Endothelial cell of umbilical vein (primary cell): ENCODE measurements around the gene C2orf74. TPM values are rescaled to one million over a fixed set of nuclear protein-coding genes. Genes with fewer than 3 reads are reported as not detected.
"Not testable (repeated sequence)": the region's sequence is repeated elsewhere in the genome, so short reads cannot be mapped to it uniquely, and the experiment has no call there.

Experiments
- BruUV-seq: library from RNA; stranded (reverse); fragments of 400-500 nt; replicated peaks from 2 replicates; lab custom pipeline; 2021; lab: Mats Ljungman, UMichigan
- CTCF ChIA-PET: fragments of 300-600, 350-600 bp; sonication (Branson Sonifier 250); formaldehyde crosslinking; loops from one replicate; lab custom pipeline; 2021; ENCODE audit warnings: antibody characterized with exemption, inconsistent platforms; lab: Charles Lee
- POLR2A ChIA-PET: fragments of 300-600, 350-600 bp; sonication (Branson Sonifier 250); formaldehyde crosslinking; loops from one replicate; lab custom pipeline; 2021; ENCODE audit warnings: antibody characterized with exemption, inconsistent platforms; lab: Charles Lee
- DNase-seq: peaks from one replicate; pipeline ENCODE4 v3.0.0-alpha.2; 2011; ENCODE audit warnings: low read depth, low spot score
- FAIRE-seq: peaks from 2 replicates; lab custom pipeline; 2011; peaks lifted over from hg19 to GRCh38; lab: Jason Lieb, UNC
- H2AFZ ChIP-seq: 2 replicates; pipeline ENCODE4 v1.6.0; 2012; ENCODE audit warnings: low read depth, low read length, control low read depth, inconsistent platforms
- H3K27ac ChIP-seq: 2 replicates; pipeline ENCODE4 v1.5.1; 2011; ENCODE audit warnings: low read depth, mild to moderate bottlenecking, control low read depth, low read length, moderate library complexity; ENCODE audit not compliant: insufficient read depth
- H3K27me3 ChIP-seq, 2 experiments: 2 replicates each; pipeline versions ENCODE4 v1.6.0 to v1.6.1; 2011; ENCODE audit warnings: low read length in 2 of 2, mixed read lengths in 1 of 2; ENCODE audit not compliant: control insufficient read depth in 2 of 2, insufficient read depth in 2 of 2
- H3K36me3 ChIP-seq, 2 experiments: 2 replicates in 1 of 2; 3 replicates in 1 of 2; pipeline ENCODE4 v1.5.1; 2011; ENCODE audit warnings: low read length in 2 of 2, mild to moderate bottlenecking in 1 of 2, moderate library complexity in 1 of 2; ENCODE audit not compliant: control insufficient read depth in 2 of 2, insufficient read depth in 2 of 2; ENCODE audit errors: extremely low read depth in 1 of 2
- H3K4me1 ChIP-seq: 3 replicates; pipeline ENCODE4 v1.5.1; 2011; ENCODE audit warnings: mild to moderate bottlenecking, low read length; ENCODE audit not compliant: control insufficient read depth, insufficient read depth; ENCODE audit errors: extremely low read depth
- H3K4me2 ChIP-seq: 2 replicates; pipeline ENCODE4 v1.6.1; 2011; ENCODE audit warnings: low read length, control low read depth, mixed read lengths; ENCODE audit not compliant: insufficient read depth
- H3K4me3 ChIP-seq, 3 experiments: fragments of 200-600 bp in 1 of 3; sonication (generic), shearing (Covaris generic) in 1 of 3; replicated peaks in 1 of 3; 2 replicates each; pipeline ENCODE4 v1.5.1; 2011 to 2016; ENCODE audit warnings: control low read depth in 3 of 3, low read length in 3 of 3, mild to moderate bottlenecking in 2 of 3, inconsistent platforms in 1 of 3, low read depth in 1 of 3, moderate library complexity in 1 of 3; ENCODE audit not compliant: insufficient read depth in 1 of 3
- H3K79me2 ChIP-seq: 2 replicates; pipeline ENCODE4 v1.6.0; 2012; ENCODE audit warnings: low read length, inconsistent platforms; ENCODE audit not compliant: control insufficient read depth, insufficient read depth
- H3K9ac ChIP-seq: replicated peaks from 2 replicates; pipeline ENCODE3; 2011; ENCODE audit warnings: low read length, control low read depth; ENCODE audit not compliant: insufficient read depth; ENCODE audit errors: extremely low read depth
- H3K9me1 ChIP-seq: replicated peaks from 3 replicates; pipeline ENCODE4 v1.6.0; 2011; ENCODE audit warnings: mild to moderate bottlenecking, low read length; ENCODE audit not compliant: control insufficient read depth, insufficient read depth; ENCODE audit errors: extremely low read depth
- H3K9me3 ChIP-seq: replicated peaks from 2 replicates; pipeline ENCODE4 v1.5.1; 2012; ENCODE audit warnings: low read length, inconsistent platforms; ENCODE audit not compliant: control insufficient read depth, insufficient read depth
- H4K20me1 ChIP-seq: replicated peaks from 2 replicates; pipeline ENCODE3; 2011; ENCODE audit warnings: mild to moderate bottlenecking, low read length; ENCODE audit not compliant: control insufficient read depth, insufficient read depth; ENCODE audit errors: extremely low read depth
- CTCF ChIP-seq, 2 donors: IDR thresholded peaks; 1 replicate in 1 of 2; 2 replicates in 1 of 2; pipeline ENCODE4 v1.5.1; 2011; ENCODE audit warnings: low read length in 2 of 2, mild to moderate bottlenecking in 2 of 2, moderate library complexity in 2 of 2, control low read depth in 1 of 2, inconsistent platforms in 1 of 2, low read depth in 1 of 2; ENCODE audit not compliant: insufficient read depth in 1 of 2; ENCODE audit errors: extremely low read depth in 1 of 2
- EZH2 ChIP-seq: IDR thresholded peaks from 2 replicates; pipeline ENCODE4 v1.6.1; 2012; ENCODE audit warnings: borderline replicate concordance, low read depth, mild to moderate bottlenecking, moderate library complexity, low read length, inconsistent platforms; ENCODE audit not compliant: severe bottlenecking
- FOS ChIP-seq: IDR thresholded peaks from 2 replicates; pipeline ENCODE4 v1.6.1; 2011; ENCODE audit warnings: mild to moderate bottlenecking, low read length, moderate library complexity, borderline replicate concordance; ENCODE audit not compliant: insufficient read depth
- GATA2 ChIP-seq: IDR thresholded peaks from 2 replicates; pipeline ENCODE4 v1.7.0; 2011; ENCODE audit warnings: low read depth, mild to moderate bottlenecking, moderate library complexity, mixed read lengths, low read length; ENCODE audit not compliant: insufficient read length, insufficient read depth
- JUN ChIP-seq: IDR thresholded peaks from 2 replicates; pipeline ENCODE4 v1.6.1; 2011; ENCODE audit warnings: borderline replicate concordance, low read depth; ENCODE audit not compliant: insufficient read length, insufficient read depth
- MAX ChIP-seq: IDR thresholded peaks from 2 replicates; pipeline ENCODE4 v1.6.1; 2011; ENCODE audit not compliant: insufficient read depth, insufficient read length
- MYC ChIP-seq: IDR thresholded peaks from one replicate; pipeline ENCODE4 v1.6.1; 2011; ENCODE audit warnings: mild to moderate bottlenecking, low read depth, low read length
- POLR2A ChIP-seq: IDR thresholded peaks from 2 replicates; pipeline ENCODE4 v1.6.1; 2012; ENCODE audit warnings: low read depth, mild to moderate bottlenecking, control low read depth, low read length
- POLR2AphosphoS5 ChIP-seq: IDR thresholded peaks from 2 replicates; pipeline ENCODE4 v1.6.1; 2012; ENCODE audit warnings: low read depth, mild to moderate bottlenecking, control low read depth, low read length, moderate library complexity; ENCODE audit not compliant: insufficient read depth
- dilution Hi-C: fragments of 300-500 bp; cut with MboI; formaldehyde crosslinking; loops from one replicate; pipeline ENCODE4 v1.15.0; 2019; ENCODE audit warnings: low sequenced_read_pairs; ENCODE audit not compliant: extremely low pct_ligation_motif_present
- intact Hi-C: fragments of 100-400 bp; cut with micrococcal nuclease; formaldehyde crosslinking; loops from one replicate; pipeline ENCODE4 v1.10.0; 2022
- polyA plus RNA-seq, 4 experiments: library from polyadenylated mRNA; depleted of rRNA in 3 of 4; stranded (reverse) in 3 of 4; unstranded in 1 of 4; fragments of >200 nt; gene quantifications; 2 replicates each; pipeline versions ENCODE4 v1.2.1 to v1.2.3, GENCODE V29; 2011 to 2012; ENCODE audit warnings: missing spikeins in 1 of 4
- total RNA-seq: library from RNA; stranded (reverse); gene quantifications from 2 replicates; pipeline ENCODE4 v1.2.3, GENCODE V29; 2021

The C2orf74 gene
- total and polyA plus RNA-seq, 2 donors (not counting 3 experiments of a cell fraction or from before 2014, with no cell fraction given): 4.1 to 5.6 TPM

DNA sequence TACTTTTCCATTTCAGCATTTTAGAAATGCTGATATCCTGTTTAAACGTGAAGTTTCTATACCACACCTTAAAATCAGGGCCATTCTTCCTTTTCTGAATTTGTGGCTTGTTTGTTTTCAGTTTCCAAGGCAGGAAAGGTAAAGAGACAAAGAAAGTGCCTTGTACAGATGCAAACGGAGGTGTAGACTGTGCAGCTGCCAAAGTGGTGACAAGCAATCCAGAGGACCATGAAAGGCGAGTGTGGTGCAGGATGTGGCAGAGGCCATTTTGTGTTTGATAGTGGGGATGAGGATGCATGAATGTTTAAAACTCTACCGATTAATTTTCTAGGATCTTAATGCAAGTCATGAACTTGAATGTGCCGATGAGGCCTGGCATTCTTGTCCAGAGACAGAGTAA lies 733 bp downstream of the C2orf74 start:
- FAIRE-seq (no peak), DNase-seq (no peak)
- POLR2A ChIA-PET: no interaction called here
- Histone ChIP-seq H3K9me1 (no peaks in the 10 kb centered on the region), H3K4me3 (no peak overlapping the region), H4K20me1 (no peaks in the 10 kb centered on the region), H2AFZ (no peak overlapping the region), H3K27ac (no peak overlapping the region), H3K36me3 (no peaks in the 10 kb centered on the region), H3K9me3 (no peaks in the 10 kb centered on the region), H3K9ac (no peak overlapping the region), H3K4me2 (no peak overlapping the region), H3K79me2 (no peaks in the 10 kb centered on the region), H3K27me3 (no peaks in the 10 kb centered on the region), H3K4me1 (no peaks in the 10 kb centered on the region)
- no TSS peak for BruUV-seq
- TF ChIP-seq JUN: no peak
- TF ChIP-seq POLR2AphosphoS5: no peak
- no peak for TF ChIP-seq FOS
- TF ChIP-seq GATA2: no peak
- no peak for TF ChIP-seq POLR2A
- TF ChIP-seq EZH2: no peak
- TF ChIP-seq MYC: no peak
- TF ChIP-seq MAX: no peak
- TF ChIP-seq CTCF (IDR thresholded peaks at IDR 0.05; ENCODE audit: extremely low read depth in 1 of 2, insufficient read depth in 1 of 2, low read depth in 1 of 2, low read length in 2 of 2): no peak
- CTCF ChIA-PET: interaction anchor here (1.3 kb wide), 1 partner anchor 12 kb away, joined by 3 read pairs; no protein-coding TSS in a partner anchor
- intact Hi-C loops: no loop called here
- dilution Hi-C loops: no loop called here

DNA sequence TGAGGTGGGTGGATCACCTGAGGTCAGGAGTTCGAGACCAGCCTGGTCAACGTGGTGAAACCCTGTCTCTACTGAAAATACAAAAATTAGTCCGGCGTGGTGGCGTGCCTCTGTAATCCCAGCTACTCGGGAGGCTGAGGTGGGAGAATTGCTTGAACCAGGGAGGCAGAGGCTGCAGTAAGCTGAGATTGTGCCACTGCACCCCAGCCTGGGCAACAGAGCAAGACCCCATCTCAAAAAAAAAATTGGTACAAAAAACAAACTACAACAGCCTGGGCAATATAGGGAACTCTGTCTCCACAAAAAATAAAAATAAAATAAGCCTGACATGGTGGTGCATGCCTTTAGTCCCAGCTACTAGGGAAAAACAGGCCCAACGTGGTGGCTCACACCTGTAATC lies 3.1 kb downstream of the C2orf74 start:
- H4K20me1 ChIP-seq, dilution Hi-C loops, H3K9me3 ChIP-seq, H3K79me2 ChIP-seq, BruUV-seq, H3K4me3 ChIP-seq, H3K4me1 ChIP-seq, H3K27me3 ChIP-seq, H3K9me1 ChIP-seq, intact Hi-C loops, DNase-seq, H3K36me3 ChIP-seq, FAIRE-seq, H2AFZ ChIP-seq, H3K27ac ChIP-seq, CTCF ChIA-PET, H3K9ac ChIP-seq, H3K4me2 ChIP-seq: not testable (repeated sequence)
- POLR2A ChIA-PET: interaction anchor here (1.1 kb wide), 1 partner anchor 11 kb away, joined by 3 read pairs; no protein-coding TSS in a partner anchor
